Fibroblast of skin of left quadriceps (primary cell): ENCODE results near the gene STARD8.
A peak's percentile ranks its signal among the peaks of the same experiment; 100 is the strongest.
"Not testable (repeated sequence)": the region's sequence is repeated elsewhere in the genome, so short reads cannot be mapped to it uniquely, and the experiment has no call there.

Experiments
- DNase-seq, 2 experiments: peaks; one replicate each; pipeline ENCODE4 v3.0.0-alpha.2; 2013; ENCODE audit warnings: low read depth in 2 of 2

STARD8 gene

GRCh38 chrX:68659385-68659784 is 11.9 kb downstream of the STARD8 start:
- no peak for DNase-seq

DNA sequence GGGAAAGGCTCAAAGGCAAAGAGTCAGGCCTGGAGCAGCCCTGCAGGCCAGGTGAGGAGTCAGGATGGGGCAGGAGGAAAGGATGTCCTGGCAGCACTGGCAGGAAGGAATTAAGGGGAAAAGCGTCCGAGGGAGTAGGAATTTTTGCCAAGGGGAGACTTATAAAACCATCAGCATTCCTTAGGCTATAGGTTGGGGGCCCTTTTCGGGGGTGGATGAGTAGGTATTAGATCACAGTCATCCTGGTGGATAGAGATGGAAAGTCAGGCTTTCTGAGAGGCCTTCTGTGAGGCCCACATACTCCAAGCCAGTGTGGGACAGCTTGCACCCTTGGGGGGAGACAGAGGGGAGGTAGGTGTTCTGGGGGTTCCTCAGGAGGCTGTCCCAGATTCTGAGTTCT is 12.3 kb downstream of the STARD8 start:
- DNase-seq = no peak

GRCh38 chrX:68660746-68661145 is 13.3 kb downstream of the STARD8 start:
- no peak for DNase-seq

- DNase-seq = no peak
Measured at GRCh38 chrX:68665502-68665901, 18.0 kb downstream of the STARD8 start.

DNA sequence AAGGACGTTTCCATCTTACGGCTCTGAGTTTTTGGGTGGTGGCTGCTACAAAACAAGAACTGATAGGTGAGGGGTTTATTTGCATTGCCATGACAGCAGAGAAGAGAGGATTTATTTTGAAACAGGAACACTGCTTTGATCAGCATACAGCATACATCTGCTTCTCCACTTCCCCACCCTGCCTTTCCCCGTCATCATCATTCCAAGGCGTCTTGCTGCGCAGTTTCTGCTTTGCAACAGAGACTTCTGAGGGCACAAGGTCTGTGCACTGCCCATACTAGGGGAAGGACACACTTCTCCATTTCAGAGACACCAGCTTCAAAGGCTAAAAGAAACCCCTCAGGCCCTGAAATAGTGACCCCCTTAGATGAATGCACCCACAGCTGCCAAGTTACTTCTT is 19.1 kb downstream of the STARD8 start:
- no peak for DNase-seq

- no peak for DNase-seq
Measured at GRCh38 chrX:68669094-68669860, 21.8 kb downstream of the STARD8 start.

DNA sequence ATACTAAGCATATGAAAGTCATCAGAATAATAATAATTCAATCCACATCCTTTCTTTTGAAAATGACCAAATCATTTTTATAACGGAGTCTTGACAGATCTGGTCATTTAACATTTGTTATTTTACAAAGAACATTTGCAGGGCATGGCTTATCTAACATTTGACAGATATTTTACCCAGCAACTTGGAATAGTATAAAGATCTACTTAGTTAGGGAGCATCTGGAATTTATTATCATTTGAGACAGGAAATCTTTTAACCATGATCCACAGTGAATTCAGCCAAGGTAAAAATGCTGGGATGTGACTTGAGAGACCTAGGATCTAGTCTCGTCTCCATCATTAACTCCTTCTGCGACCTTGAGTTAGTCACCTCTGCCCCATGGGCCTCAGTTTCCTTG is 22.4 kb downstream of the STARD8 start:
- DNase-seq = peak in 1 of 2 experiments; percentile 34

DNA sequence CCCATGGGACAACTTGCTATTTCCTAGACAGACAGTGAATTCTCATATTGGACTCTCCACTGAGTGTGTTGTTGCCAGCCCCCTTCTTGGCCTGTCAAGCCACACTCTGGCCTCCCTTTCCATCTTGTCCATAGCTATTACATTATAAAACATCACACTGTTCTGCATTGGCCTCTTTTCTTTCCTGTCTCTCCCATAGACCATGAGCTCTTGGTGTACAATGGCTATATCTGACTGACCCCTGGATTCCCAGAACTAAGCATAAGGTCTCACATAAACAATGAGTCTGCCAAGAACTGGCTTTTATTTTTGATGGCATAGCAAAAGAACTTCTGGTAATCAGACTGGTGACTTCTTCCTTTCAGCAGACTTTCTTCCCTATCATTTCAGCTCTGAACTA is 23.8 kb downstream of the STARD8 start:
- DNase-seq = no peak

DNA sequence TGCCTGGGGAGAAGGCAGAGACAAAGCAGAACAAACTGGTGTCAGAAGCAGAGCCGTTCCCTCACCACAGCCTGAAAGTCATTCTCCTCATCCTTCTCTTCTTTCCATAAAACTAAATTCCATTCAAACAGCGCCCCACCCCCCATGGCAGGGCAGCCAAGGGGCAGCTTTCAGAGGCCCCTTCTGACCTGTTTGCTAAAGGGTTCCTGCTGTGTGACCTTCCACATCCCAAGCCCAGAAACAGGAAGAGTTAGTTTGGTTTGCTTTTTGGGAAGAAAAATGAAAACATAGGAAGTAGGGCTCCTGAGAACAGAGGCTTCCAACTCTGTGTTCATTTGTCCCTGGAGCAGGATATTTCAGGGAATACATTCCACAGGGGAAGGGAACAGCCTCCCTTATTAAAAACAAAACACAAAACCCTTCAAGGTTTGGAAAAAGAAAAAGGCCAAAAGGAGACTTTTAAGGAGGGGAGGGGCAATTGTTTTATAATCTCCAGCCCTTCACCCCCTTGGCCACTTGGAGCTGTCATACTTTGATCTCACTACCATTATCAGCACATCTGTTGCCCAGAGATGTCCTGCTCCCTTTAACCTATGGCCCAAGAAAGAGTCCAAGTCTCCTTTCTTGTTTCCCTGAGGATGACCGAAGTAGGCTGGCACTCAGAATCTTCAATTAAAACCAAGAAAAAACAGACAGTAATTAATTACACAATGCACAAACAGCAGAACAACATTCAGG is 25.3 kb downstream of the STARD8 start:
- no peak for DNase-seq

DNA sequence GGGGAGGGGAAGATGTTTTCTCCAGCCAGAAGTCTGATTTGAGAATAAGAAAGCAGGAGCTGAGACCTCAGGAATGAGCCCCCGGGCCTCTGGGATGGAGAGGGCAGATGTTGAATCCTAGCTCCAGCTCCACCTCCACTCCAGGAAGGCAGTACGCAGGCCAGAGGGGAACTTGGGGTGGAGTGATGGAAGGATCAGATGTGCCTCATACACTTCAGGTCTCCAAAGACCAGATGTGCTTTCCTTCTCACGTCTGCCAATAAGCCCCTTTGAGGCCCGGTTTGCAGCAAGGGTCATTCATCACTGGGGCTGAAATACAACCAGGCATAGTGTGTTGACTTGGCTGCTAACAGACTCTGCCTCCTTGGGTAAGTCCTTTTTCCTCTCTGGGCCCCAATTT is 28.1 kb downstream of the STARD8 start:
- DNase-seq = no peak

GRCh38 chrX:68676335-68676734 is 28.9 kb downstream of the STARD8 start:
- no peak for DNase-seq

GRCh38 chrX:68677998-68678397 is 30.5 kb downstream of the STARD8 start:
- no peak for DNase-seq

DNA sequence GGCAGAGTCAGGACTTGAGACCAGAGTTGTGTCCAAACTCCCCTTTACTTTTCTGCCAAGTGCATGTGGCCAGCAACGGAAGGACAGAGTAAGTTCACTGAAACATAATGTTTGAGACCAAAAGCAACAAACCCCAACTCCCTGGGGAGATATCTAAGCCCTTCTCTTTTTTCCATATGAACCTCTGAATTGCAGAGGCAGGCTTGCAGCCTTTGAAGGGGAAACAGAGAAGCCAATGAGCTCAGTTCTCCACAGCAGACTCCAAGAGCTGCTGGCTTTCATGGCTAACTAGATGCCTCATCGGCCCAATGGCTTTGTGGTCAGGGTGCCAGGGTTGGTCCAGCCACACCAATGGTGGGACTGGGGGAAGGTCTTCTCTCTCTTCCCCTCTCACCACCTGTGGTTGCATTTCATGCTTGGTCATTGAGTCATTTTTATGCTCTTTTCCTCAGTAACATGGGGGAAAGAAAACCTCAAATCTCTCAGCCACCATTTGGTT is 34.0 kb downstream of the STARD8 start:
- peak in 1 of 2 experiments; percentile 37 for DNase-seq

DNA sequence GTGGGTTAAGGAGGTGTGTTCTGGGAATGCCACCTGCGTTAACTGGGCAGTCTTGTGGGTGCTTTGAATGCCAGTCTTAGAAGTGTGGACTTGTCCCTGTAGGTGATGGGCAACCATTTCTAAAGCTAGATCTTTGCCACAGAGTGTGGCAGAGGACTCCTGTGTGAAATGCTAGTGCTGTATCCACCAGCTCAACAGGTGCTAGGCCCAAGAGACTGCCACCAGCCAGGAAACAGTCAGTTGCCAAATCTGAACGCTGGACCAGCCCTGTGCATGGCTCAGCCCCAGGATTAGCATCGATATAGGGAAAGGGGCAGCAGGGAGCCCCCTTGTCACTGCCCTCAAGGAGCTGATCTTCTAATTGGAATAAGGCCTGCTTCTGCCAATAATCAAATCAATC is 35.3 kb downstream of the STARD8 start:
- no peak for DNase-seq

DNA sequence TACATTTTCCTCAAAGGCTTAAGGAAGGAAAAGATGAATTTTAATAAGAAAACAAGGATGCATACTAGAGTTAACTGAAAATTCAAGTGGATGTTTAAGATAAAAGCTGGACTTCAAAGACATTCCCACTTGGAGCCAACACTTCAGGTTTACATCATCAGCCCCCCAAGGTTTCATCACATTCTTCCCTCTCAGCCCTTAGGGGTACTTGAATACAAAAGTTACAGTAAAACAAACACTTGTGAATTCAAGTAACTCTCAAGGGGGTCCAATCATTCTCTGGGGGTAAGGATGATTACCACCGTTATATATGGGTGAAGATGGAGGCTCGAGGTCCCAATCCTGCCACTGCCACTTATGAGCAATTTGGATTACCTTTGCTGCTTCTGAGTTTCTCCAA is 36.1 kb downstream of the STARD8 start:
- no peak for DNase-seq

- DNase-seq = no peak
Measured at GRCh38 chrX:68684291-68684918, 36.9 kb downstream of the STARD8 start.

DNA sequence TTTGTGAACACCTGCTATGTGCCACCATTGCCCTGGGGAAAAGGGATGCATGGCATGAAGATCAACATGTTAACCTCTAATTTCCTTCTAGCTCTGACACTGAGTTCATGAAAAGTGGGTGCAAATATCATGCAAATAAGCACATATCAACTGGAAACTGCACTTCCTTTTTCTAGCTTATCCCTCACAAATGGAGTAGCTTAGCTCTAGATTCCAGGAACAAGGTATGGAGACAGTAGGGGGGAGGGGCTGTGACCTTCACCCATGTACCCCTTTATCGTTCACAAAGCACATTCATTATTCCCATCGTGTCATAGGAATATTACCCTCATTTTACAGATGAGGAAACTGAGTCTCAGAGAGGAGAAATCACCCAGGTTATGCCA is 37.4 kb downstream of the STARD8 start:
- DNase-seq = no peak

DNA sequence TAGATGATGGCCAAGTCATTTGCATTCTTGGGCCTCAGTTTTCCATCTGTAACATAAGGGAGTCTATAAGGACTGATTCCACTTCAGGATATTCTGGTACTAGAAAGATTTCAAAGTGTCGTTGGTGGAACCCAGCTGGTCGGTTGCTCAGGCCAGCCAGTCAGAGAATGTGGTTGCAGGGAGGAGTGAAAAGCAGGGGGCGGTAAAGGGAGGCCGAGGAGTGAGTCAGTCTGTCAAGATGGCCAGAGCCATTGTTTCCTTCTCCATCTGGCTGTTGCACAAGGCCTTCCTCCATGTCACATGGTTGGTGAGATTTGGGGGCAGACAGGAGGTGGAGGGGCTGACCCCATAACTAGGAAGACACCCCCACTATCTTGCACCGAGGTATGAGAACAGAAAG is 38.2 kb downstream of the STARD8 start:
- DNase-seq = no peak

- no peak for DNase-seq
Measured at GRCh38 chrX:68686097-68686977, 38.9 kb downstream of the STARD8 start.

DNA sequence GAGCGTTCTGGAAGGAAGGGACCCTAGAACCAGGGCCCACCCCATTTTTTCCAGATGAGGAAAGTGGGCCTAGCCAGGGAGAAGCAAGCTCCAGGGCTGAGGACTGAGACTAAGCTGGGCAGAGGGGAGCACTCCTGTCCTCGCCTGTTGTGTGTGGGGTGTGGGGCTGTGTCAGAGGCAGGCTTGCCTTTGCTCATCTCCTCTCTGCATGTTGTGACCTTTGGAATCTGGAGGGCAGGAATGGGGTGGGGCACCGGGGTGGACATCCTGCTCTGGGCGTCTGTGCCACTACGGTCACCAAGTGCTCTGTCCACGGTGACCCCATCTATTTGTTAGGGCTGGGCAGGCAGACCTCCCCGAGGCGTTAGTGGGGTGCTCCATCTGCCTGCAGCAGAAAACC is 41.5 kb downstream of the STARD8 start:
- not testable (repeated sequence) for DNase-seq

DNA sequence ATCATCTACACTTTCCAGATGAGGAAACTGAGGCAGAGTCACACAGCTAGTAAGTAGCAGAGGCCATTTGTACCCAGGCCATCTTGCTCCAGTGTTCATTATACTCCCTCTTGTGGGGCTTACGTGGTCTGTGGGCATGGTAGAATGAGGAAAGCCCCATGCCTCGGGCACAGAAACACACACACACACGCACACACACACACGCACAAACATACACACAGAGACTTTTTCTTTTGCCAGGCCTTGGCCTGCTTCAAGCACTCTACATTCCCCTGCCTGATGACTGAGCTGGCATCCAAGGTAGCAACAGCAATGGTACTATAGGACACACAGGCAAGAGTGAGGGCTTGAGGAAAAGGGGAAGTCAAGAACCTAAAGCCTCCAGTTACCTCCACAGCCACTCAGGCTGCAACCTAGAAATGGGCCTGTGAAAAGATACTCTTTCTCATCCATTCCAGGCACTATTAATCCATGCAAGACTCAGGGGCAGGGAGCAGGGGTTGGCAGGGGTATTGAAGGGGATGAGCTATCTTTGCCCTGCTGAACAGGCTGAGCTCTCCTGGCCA is 43.6 kb downstream of the STARD8 start:
- no peak for DNase-seq
